Measurements from ENCODE around the gene NKIRAS1. TPM values are rescaled to one million over a fixed set of nuclear protein-coding genes. Genes with fewer than 3 reads are reported as not detected.

Gene NKIRAS1
- polyA plus RNA-seq, 1 experiment, result 5.1 TPM

DNA sequence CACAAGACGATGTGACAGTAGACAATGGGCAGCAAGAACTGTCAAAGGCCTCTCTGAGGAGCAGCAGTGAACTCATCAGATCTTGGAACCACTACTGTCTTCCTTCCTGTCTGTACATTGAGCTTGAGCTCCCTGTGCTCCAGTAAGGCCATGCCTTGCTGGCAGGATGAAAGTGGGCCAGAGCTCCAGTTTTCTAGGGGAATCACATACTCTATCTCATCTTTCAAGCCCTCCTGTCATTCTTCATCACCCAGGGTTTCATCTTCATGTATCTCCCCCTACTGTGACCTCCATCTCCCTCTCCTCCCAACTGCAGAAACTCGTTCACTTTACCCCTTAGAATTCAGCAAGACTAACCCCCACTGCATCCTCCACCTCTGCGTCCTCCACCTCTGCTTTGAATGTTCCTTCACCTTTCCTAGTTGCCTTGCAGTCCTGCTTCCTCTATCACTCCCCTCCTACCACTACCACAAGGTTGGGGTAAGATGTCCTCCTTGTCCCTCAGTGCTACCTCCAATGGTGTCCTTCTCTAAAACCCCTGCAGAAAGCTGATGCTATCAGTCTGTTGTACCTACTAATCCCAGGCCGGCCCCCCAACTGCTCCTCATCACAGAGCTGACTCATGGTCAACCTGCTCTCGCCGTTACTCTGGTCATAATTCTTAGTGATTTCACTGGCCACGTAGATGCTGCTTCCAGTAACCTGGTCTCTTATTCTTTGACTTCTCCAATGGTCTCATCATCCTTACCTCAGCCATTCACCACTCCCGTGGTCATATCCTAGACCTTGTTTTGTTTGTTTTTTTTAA, 22.3 kb downstream of the NKIRAS1 start:
- H3K4me3 ChIP-seq (ENCODE audit: low read depth, low read length), result no peak overlapping the region
- peaks cover 6% of the 10 kb centered on the region; the same call in 1 of the 2 replicates for H3K36me3 ChIP-seq (ENCODE audit: control insufficient read depth, insufficient read depth, low read length)
- ChIA-PET POLR2A (no interaction called here), CTCF (interaction anchor here (0.8 to 0.9 kb wide), 2 partner anchors 9 to 13 kb away, joined by 3 to 4 read pairs; no protein-coding TSS in a partner anchor)
- no peaks in the 10 kb centered on the region for H3K27me3 ChIP-seq (ENCODE audit: control insufficient read depth, insufficient read depth, low read length)
- TF ChIP-seq CTCF (IDR thresholded peaks at IDR 0.05; ENCODE audit: insufficient read depth, low read depth, low read length), result no peak
- DNase-seq (ENCODE audit: low read depth), result no peak

- TF ChIP-seq CTCF (IDR thresholded peaks at IDR 0.05; ENCODE audit: insufficient read depth, low read depth, low read length), result no peak
- no peaks in the 10 kb centered on the region for H3K27me3 ChIP-seq (ENCODE audit: control insufficient read depth, insufficient read depth, low read length)
- CTCF ChIA-PET, result interaction anchor here (1.1 to 3.6 kb wide), 5 partner anchors 11 to 347 kb away, joined by 3 to 19 read pairs (median 8); no protein-coding TSS in a partner anchor
- no peak for DNase-seq (ENCODE audit: low read depth)
- H3K4me3 ChIP-seq (ENCODE audit: low read depth, low read length), result no peak overlapping the region
- POLR2A ChIA-PET, result no interaction called here
- H3K36me3 ChIP-seq (ENCODE audit: control insufficient read depth, insufficient read depth, low read length), result peaks cover 4% of the 10 kb centered on the region; the same call in 1 of the 2 replicates
Measured at GRCh38 chr3:23889950-23890349, 26.8 kb downstream of the NKIRAS1 start.

- Histone ChIP-seq H3K27me3 (ENCODE audit: control insufficient read depth, insufficient read depth, low read length) (no peaks in the 10 kb centered on the region), H3K36me3 (ENCODE audit: control insufficient read depth, insufficient read depth, low read length) (peaks cover 1% of the 10 kb centered on the region; the same call in 1 of the 2 replicates), H3K4me3 (ENCODE audit: low read depth, low read length) (no peak overlapping the region)
- ChIA-PET CTCF (interaction anchor here (1.1 to 3.6 kb wide), 10 partner anchors 9 to 693 kb away, joined by 3 to 19 read pairs (median 6); no protein-coding TSS in a partner anchor), POLR2A (interaction anchor here (0.5 kb wide), 1 partner anchor 10 kb away, joined by 3 read pairs; no protein-coding TSS in a partner anchor)
- TF ChIP-seq CTCF (IDR thresholded peaks at IDR 0.05; ENCODE audit: insufficient read depth, low read depth, low read length), result no peak
- no peak for DNase-seq (ENCODE audit: low read depth)
Measured at GRCh38 chr3:23889386-23889785, 27.4 kb downstream of the NKIRAS1 start.

GRCh38 chr3:23888617-23889228, 28.1 kb downstream of the NKIRAS1 start:
- no peak for DNase-seq (ENCODE audit: low read depth)
- Histone ChIP-seq H3K36me3 (ENCODE audit: control insufficient read depth, insufficient read depth, low read length) (peaks cover 1% of the 10 kb centered on the region; the same call in 1 of the 2 replicates), H3K4me3 (ENCODE audit: low read depth, low read length) (no peak overlapping the region), H3K27me3 (ENCODE audit: control insufficient read depth, insufficient read depth, low read length) (no peaks in the 10 kb centered on the region)
- TF ChIP-seq CTCF (IDR thresholded peaks at IDR 0.05; ENCODE audit: insufficient read depth, low read depth, low read length), result peak; percentile 72
- ChIA-PET POLR2A (interaction anchor here (0.5 kb wide), 1 partner anchor 9 kb away, joined by 3 read pairs; no protein-coding TSS in a partner anchor), CTCF (interaction anchor here (0.7 to 3.6 kb wide), 13 partner anchors 10 to 694 kb away, joined by 3 to 19 read pairs (median 4); no protein-coding TSS in a partner anchor)

GRCh38 chr3:23886311-23886710, 30.5 kb downstream of the NKIRAS1 start:
- POLR2A ChIA-PET, result no interaction called here
- H3K36me3 ChIP-seq (ENCODE audit: control insufficient read depth, insufficient read depth, low read length), result peaks cover 5% of the 10 kb centered on the region; the same call in 1 of the 2 replicates
- no peak for DNase-seq (ENCODE audit: low read depth)
- TF ChIP-seq CTCF (IDR thresholded peaks at IDR 0.05; ENCODE audit: insufficient read depth, low read depth, low read length), result no peak
- H3K4me3 ChIP-seq (ENCODE audit: low read depth, low read length), result no peak overlapping the region
- CTCF ChIA-PET, result interaction anchor here (3.6 kb wide), 1 partner anchor 8 kb away, joined by 19 read pairs; no protein-coding TSS in a partner anchor
- no peaks in the 10 kb centered on the region for H3K27me3 ChIP-seq (ENCODE audit: control insufficient read depth, insufficient read depth, low read length)
